ENCODE results near the gene EXOSC9. TPM values are rescaled to one million over a fixed set of nuclear protein-coding genes. Genes with fewer than 3 reads are reported as not detected.

Gene EXOSC9
- total and polyA plus RNA-seq, 8 donors: 6.3 to 15.9 (median 7.8) TPM

DNA sequence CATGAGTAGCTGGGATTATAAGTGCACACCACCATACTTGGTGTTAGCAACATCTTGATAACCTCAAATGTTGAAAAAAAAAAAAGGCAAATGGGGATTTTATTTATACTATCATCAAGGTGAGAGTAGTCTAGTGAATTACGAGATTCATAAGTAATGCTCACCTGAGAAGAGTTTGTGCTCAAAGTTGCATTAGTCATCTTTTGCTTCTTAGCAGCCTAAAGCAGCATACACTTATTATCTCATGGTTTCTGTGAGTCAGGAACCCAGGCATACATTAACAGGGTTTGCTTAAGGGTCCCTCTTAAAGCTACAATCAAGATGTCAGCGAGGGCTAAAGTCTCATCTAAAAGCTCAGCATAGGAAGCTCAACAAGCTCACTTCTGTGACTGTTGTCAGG is 8.2 kb upstream of the EXOSC9 start:
- DNase-seq: no peak
- no peak for ATAC-seq
- Histone ChIP-seq H3K27me3 (peaks cover 0 to 3% (median 0%) of the 10 kb centered on the region in 4 donors), H3K9me3 (no peaks in the 10 kb centered on the region), H3K4me3 (no peak overlapping the region), H3K4me1 (no peaks in the 10 kb centered on the region), H3K36me3 (no peaks in the 10 kb centered on the region), H3K27ac (no peak overlapping the region)
- TF ChIP-seq, protein P1, sequence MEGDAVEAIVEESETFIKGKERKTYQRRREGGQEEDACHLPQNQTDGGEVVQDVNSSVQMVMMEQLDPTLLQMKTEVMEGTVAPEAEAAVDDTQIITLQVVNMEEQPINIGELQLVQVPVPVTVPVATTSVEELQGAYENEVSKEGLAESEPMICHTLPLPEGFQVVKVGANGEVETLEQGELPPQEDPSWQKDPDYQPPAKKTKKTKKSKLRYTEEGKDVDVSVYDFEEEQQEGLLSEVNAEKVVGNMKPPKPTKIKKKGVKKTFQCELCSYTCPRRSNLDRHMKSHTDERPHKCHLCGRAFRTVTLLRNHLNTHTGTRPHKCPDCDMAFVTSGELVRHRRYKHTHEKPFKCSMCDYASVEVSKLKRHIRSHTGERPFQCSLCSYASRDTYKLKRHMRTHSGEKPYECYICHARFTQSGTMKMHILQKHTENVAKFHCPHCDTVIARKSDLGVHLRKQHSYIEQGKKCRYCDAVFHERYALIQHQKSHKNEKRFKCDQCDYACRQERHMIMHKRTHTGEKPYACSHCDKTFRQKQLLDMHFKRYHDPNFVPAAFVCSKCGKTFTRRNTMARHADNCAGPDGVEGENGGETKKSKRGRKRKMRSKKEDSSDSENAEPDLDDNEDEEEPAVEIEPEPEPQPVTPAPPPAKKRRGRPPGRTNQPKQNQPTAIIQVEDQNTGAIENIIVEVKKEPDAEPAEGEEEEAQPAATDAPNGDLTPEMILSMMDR (IDR thresholded peaks at IDR 0.05): no peak
- 69 to 76% methylated on average over 2 of the region's 2 CpGs for WGBS, 2 donors
- intact Hi-C loops (cut with DNase I): no loop called here
- FAIRE-seq: no peak

GRCh38 chr4:121794505-121795188 is 6.5 kb upstream of the EXOSC9 start:
- Histone ChIP-seq H3K4me1 (no peaks in the 10 kb centered on the region), H3K4me3 (no peak overlapping the region), H3K27ac (no peak overlapping the region), H3K36me3 (no peaks in the 10 kb centered on the region), H3K9me3 (no peaks in the 10 kb centered on the region), H3K27me3 (peaks cover 0 to 3% (median 0%) of the 10 kb centered on the region in 4 donors)
- FAIRE-seq: no peak
- WGBS, 2 donors: 53 to 54% methylated on average over 5 of the region's 5 CpGs
- DNase-seq: no peak
- intact Hi-C loops (cut with DNase I): no loop called here
- TF ChIP-seq, protein P1 (IDR thresholded peaks at IDR 0.05): no peak
- ATAC-seq: no peak

- no peak overlapping the region for H3K27ac ChIP-seq
- peaks cover 0 to 3% (median 0%) of the 10 kb centered on the region in 4 donors for H3K27me3 ChIP-seq
- TF ChIP-seq, protein P1 (IDR thresholded peaks at IDR 0.05): no peak
- intact Hi-C loops (cut with DNase I): no loop called here
- H3K4me3 ChIP-seq: no peak overlapping the region
- H3K9me3 ChIP-seq: no peaks in the 10 kb centered on the region
- DNase-seq (no peak), ATAC-seq (no peak), FAIRE-seq (no peak)
- H3K36me3 ChIP-seq: no peaks in the 10 kb centered on the region
- H3K4me1 ChIP-seq: peaks cover 0 to 4% (median 0%) of the 10 kb centered on the region in 3 donors
Observed at GRCh38 chr4:121796283-121796682, 4.8 kb upstream of the EXOSC9 start.

GRCh38 chr4:121799208-121799823 is 1.8 kb upstream of the EXOSC9 start:
- Histone ChIP-seq H3K4me1 (peaks cover 6 to 8% (median 7%) of the 10 kb centered on the region in 3 donors), H3K4me3 (no peak overlapping the region), H3K27me3 (peaks cover 0 to 3% (median 0%) of the 10 kb centered on the region in 4 donors), H3K36me3 (peaks cover 0 to 5% (median 0%) of the 10 kb centered on the region in 3 donors), H3K9me3 (no peaks in the 10 kb centered on the region), H3K27ac (no peak overlapping the region)
- TF ChIP-seq, protein P1 (IDR thresholded peaks at IDR 0.05): no peak
- FAIRE-seq: no peak
- no peak for DNase-seq
- intact Hi-C loops (cut with DNase I): no loop called here
- no peak for ATAC-seq
- 59 to 84% methylated on average over 2 of the region's 2 CpGs for WGBS, 2 donors
